CD1c-positive myeloid dendritic cell (primary cell): ENCODE results near the gene TNFRSF1A.
A peak's percentile ranks its signal among the peaks of the same experiment; 100 is the strongest.

Experiments used
- DNase-seq: peaks from one replicate; pipeline ENCODE4 v3.0.0-alpha.2; 2016; ENCODE audit errors: extremely low spot score

Gene TNFRSF1A

DNA sequence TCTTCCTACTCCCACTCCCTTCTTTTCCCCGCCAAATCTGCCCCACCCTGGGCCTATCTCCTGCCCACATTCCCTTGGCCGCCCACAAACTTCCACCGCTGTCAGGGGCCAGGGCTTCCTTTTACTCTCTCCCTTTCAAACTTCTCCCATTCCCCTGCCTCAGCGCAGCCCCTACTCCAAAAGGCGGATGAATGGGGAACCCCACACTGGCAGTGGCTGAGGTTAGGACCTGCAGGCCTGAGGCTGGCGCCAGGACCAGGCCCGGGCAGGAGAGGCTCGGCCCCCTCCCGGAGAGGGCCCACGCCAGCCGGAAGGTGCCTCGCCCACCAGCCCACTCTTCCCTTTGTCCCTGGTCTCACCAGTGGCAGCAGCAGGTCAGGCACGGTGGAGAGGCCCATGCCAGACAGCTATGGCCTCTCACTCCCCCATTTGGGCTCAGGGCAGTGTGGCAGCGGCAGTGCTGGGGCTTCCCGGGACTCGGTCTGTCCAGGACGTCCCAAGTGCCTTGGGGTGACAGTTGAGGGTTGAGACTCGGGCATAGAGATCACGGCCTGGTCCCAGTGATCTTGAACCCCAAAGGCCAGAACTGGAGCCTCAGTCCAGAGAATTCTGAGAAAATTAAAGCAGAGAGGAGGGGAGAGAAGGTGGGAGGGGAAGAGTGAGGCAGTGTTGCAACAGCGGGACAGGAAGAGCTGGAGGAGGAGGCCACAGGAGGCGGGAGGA is at the start of gene TNFRSF1A:
Gene TNFRSF1A, minus strand, starts transcription at position 660 of the 723 bp plus-strand sequence. Its CDS starts 262 bp downstream, at position 398.
- peak; percentile 65 for DNase-seq

DNA sequence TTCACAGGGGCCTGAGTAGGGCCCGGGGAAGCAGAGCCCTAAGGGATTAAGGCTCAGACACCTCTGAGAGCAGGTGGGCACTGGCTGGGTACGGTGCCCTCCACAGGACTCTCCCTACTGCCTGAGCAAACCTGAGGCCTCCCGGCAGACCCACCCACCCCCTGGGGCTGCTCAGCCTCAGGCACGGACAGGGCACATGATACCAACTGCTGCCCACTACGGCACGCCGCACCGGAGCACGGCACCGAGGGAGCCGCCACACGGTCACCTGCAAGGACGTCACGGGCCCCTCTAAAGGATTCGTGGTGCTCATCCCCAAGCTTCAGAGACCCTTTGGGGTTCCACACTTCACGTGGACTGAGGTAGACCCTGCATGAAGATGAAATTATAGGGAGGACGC is 49.1 kb upstream of the TNFRSF1A start:
- DNase-seq, result no peak

DNA sequence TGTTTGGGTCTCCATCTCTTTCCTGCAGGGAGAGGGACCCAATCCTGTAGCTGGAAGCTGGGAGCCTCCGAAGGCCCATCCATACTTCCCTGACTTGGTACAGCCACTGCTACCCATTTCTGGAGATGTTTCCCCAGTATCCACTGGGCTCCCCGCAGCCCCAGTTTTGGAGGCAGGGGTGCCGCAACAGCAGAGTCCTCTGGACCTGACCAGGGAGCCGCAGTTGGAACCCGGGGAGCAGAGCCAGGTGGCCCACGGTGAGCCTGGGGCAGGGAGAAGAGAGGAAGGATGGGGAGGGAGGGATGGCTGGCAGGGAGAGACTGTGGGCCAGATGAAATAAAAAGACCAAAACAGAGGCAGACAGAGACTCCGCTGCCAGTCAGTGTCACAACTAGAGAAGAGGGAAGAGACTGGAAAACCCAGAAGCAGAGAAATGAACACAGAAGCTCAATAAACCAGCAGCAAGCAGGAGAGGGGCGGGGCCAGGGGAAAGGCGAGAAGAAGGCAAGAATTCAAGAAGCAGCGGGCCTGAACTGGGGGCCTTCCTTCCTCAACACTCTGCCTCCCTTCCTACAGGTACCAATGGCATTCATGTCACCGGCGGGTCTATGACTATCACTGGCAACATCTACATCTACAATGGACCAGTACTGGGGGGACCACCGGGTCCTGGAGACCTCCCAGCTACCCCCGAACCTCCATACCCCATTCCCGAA is 48.4 kb upstream of the TNFRSF1A start:
- DNase-seq, result no peak

DNA sequence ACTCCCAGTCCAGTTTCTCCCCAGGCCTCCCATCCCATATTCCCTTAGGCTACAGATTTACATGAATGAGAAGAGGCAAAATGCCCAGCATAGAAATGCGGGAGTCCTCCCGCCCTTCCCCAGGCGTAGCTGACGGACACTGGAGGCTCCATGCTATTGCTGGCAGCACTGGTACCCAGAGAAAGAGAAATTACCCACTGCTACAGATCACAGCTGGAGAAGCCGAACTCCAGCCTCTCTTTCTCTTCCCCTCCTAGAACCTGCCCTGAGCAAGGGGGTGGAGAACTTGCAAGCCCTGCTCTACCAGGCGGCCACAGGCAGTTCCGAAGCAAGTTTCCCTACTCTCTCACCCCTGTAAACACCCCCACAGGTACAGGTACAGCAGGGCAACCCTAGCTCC is 45.7 kb upstream of the TNFRSF1A start:
- DNase-seq, result no peak

DNA sequence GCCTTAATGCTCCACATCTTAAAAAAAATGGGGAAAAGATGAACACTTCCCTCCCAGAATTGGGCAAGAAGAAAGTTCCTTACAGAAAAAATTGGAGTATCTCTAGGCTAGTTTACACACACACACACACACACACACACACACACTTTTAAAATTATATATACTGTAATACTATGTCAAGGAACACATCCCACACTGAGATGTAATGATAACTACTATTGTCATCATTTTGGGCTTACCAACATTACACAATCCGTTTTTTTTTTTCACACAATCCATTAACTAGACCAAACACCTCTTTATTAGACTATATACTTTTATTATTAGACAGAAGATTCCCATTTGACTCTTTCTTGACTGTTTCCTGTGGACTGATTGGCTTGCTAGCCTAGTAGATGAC is 44.6 kb upstream of the TNFRSF1A start:
- no peak for DNase-seq

DNA sequence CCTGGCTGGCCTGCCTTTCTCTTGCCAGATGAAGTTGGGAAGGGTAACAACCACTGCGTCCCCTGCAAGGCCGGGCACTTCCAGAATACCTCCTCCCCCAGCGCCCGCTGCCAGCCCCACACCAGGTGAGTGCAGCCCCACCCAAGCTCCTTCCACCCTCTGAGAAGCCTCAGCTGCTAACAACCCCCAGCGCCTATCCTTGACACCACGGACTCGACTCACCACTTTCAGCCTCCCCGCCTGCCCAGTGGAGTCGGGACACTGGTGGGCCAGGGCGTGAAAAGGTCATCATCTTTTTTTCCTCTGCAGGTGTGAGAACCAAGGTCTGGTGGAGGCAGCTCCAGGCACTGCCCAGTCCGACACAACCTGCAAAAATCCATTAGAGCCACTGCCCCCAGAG is 44.2 kb upstream of the TNFRSF1A start:
- no peak for DNase-seq

DNA sequence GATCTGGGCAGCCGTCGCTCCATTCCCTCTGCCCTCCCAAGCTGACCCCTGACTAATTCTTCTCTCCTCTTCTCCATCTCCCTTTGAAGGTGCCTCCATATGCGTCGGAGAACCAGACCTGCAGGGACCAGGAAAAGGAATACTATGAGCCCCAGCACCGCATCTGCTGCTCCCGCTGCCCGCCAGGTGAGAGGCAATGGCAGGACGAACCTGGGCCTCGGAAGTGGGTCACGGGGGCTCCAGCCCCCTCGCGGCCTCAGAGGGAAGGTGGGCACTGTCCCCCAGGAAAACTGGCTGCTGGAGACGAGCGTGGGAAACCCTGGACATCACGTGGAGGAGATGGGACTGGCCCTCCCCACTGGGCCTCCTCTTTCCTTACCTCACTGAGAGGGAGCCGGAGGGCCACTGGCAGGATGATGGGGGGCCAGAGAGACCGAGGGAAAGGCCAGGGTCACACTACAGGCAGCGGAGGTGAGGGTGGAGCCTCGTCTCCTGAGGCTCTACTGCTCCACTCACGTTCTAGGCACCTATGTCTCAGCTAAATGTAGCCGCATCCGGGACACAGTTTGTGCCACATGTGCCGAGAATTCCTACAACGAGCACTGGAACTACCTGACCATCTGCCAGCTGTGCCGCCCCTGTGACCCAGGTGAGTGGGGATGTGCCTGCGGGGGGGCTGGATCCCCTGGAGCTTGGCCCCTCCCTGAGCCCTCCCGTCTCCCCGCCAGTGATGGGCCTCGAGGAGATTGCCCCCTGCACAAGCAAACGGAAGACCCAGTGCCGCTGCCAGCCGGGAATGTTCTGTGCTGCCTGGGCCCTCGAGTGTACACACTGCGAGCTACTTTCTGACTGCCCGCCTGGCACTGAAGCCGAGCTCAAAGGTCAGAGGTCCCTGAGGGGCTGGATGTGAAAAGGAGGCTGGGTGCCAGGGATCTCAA is 42.9 kb upstream of the TNFRSF1A start:
- DNase-seq, result no peak

DNA sequence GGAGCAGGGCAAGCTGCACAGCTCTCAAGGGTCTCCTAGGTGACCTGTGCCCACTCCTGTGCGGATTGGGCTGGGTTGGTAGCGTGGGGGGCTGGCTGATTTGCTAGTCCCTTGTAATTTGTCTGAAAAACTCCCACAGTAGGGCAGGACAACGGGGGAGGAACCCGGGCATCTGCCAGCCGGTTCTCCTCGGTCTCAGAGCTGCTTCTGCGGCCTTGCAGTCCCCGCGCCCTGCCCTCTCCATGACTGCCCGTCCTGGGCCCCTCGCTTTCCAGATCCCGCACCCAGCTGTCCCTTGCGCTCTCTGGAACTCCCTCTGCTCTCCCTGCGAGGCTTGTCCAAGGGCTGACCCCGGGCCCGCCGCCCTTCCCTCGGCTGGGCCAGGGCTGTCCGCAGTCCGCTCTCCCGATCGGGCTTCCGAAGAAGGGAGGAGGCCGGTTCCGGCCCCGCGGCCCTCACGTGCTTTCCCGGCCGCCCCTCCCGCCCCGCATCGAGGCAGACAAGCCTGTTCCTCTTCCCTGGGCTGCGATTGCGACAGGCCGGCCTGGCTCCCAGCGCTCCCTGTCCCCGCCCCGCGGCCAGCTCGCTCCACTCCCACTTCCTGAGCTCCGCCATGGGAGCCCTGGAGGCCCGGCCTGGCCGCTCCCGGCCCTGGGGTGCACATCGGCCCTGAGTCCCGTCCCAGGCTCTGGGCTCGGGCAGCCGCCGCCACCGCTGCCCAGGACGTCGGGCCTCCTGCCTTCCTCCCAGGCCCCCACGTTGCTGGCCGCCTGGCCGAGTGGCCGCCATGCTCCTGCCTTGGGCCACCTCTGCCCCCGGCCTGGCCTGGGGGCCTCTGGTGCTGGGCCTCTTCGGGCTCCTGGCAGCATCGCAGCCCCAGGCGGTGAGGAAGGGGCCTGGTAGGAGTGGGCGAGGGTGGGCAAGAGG is 42.0 kb upstream of the TNFRSF1A start, which contains the start of gene LTBR:
Gene LTBR, plus strand, starts transcription at position 591 of the 927 bp plus-strand sequence. Its CDS starts 197 bp downstream, at position 788.
- peak; percentile 96 for DNase-seq

DNA sequence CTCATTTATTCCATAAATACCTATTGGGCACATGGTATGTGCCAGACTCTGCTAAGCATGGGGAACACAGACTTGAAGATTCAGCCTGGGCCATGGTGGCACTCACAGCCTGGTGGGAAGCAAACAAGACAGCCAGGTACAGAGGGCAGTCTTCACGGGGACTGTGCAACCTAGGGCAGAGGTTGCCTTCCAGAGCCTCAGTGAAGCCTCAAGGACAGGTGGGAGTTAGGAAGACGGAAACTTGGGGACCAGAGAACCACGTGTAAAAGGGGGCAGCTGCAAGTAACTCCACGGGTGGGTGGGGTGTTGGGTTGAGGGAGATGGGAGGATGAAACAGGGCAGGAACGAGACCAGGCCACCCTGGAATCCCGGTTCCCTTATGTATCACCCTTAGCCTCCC is 41.1 kb upstream of the TNFRSF1A start:
- DNase-seq, result no peak

DNA sequence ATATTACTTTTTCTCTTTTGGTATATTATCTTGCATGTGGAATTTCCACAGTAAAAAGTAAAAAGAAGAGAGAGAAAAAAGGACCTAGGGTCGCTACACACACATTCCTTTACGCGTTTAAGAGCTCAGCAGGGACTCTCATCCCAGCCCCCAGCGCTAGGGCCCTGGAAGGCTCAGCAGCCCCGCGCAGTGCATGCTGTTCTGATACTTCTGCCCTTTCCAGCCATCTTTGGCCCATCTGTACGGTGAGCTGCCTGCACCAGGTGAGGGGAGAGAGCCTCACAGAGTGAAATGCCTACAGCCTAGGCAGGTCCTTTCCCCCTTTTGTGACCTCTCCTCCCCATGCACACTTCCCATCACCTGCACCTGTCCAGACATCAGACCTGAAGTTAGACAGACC is 40.5 kb upstream of the TNFRSF1A start:
- no peak for DNase-seq

DNA sequence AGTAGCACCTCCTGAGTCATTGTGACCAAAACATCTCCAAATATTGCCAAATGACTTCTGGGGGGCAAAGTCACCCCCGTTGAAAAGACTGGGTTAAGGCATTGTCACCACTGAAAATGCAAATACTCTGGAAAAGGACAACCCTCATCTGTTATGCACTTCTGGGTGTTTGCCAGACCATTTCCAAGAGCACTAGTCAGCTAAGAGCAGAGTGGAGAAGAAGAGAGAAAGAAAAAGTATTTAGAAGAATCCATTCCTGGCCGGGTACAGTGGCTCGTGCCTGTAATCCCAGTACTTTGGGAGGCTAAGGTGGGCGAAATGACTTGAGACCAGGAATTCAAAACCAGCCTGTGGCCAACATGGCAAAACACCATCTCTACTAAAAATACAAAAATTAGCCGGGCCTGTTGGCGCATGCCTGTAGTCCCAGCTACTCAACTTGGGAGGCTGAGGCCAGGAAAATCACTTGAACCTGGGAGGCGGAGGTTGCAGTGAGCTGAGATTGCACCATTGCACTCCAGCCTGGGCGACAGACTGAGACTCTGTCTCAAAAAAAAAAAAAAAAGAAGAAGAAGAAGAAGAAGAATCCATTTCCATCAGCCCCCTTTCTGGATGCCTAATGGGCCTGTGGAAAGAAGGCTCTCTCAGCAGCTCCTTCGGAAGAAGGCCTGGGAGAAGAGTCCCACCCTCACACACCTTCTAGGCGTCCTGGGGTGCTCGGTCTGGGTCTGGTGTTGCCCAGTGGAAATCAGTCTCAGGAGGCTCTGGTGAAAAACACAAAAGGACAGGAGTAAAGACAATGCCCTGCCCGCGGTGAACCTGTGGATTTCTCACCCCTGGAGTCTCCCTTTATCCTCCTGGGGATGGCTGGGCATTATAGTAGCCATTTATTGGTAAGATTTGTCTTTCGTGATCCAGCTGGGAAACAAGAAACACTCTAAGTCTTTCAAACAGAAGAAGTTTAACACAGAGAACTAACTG is 38.6 kb upstream of the TNFRSF1A start:
- DNase-seq, result no peak

DNA sequence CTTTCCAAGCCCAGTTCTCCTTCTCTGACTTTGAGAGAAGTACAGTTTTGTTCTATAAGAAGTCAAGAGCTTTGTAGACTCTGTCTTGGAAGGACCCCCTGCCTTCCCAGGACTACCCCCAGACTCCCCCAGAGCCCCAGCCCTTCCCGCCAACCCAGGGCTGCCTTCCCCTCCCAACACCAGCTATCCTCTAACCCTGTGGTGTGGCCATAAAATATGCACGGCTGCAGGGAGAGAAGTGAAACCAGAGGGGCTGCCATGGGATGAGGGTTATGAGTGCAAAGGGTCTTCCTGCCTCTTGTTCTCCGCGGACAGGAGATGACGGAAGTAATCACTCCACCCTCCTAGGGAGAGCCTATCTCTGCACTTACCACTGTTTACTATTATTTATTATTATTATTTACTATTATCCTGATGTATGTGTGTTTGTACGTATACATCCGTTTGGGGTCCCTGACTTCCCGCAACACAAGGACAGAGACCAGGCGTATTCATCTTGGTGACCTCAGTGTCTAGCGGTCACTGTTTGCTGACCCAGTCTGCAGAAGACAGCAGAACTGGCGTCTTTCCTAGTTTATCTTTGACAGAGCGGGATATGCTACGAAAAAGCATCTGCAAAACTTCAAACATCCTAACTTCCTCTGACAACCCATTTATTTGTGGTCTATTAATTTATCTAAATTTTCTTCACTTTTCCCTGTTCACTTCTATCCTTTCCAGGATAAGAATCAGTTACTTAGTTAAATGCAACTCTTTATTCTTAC is 37.0 kb upstream of the TNFRSF1A start:
- DNase-seq, result peak; percentile 61

DNA sequence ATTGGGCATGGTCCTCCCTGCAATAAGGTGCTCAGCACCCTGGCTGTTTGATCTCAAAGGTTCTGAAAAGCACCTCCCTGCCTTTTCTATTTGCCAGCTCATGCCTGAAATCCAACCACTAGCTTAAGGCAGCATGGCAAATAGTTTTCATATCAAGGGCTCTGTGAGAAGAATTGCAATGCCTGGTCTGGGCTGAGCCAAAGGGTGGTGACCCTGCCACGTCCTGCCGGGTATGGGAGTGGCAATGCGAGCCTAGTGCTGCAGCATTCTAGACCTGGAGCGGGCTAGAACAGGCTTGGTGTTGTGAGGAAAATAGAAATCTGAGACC is 35.8 kb upstream of the TNFRSF1A start:
- no peak for DNase-seq

DNA sequence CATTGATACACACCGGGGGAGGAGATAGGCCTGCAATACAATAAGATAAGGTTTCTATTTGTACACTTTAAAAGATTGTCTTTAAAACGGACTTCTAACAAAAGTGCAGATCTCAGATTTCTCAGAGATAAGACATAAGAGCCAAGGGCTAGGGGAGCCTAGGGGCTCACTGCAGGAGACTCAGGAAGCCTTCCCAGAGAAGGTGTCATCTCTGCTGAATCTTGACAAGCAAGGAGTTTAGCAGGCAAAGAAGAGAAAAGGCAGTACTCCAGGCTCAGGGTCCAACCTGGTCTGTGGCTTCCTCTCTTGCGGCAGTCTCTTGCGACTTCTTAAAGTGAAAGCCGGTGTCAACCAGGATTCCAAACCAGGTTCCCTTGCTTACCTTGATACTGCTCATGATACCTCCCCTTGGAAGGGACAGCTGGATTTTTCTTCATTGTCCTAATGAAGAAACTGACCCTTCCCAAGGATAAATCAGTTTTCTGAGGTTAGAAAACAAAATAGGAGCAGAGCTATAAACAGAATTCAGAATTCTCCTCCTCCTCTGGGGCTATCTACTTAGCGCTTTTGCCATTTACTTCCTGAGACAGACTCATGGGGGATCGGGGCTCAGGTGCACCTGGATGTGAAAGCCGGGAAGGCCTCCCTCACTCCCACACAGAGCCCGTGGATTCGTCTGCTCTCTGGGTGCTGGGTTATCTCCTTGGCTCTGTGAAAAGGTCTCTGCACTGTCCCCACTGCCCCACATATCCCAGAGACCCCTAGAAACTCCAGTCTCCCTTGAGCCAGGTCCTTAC is 35.2 kb upstream of the TNFRSF1A start:
- DNase-seq, result no peak

DNA sequence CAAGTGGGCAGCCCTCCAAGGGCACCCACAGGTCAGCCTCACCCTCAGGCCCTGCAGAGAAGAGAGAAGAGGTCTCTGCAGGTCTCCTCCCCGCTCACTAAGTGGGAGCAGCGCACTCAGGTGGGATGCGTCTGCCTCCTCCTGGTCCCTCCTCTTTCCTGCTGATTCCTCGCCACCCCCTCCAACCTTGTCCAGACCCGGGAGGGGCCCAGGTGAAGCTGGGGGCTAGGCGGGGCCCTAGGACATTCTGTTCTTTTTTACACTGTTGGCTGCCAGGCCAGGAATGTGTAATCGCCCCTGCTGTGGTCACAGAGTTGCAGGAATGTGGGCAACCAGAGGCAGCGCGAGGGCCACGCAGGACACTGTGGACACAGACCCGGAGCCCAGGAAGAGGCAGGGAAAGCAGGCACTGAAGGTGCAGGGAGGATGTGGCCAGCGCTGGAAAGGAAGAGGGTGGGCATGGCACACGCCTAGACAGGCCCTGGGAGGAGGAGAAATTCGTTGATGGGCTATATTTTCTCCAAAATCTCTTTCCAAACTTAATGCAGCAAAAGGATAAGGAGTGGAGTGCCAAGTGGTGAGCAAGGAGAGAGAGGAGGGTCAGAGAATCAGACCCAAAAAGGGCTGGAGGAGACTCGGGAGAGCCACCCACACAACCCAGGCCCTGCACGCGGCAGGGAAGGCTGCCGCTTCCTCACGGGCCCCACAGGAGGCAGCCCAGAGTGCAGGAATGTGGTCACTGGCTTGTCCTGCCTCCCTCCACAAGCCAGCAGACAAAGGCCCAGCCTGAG is 34.4 kb upstream of the TNFRSF1A start:
- peak; percentile 61 for DNase-seq

DNA sequence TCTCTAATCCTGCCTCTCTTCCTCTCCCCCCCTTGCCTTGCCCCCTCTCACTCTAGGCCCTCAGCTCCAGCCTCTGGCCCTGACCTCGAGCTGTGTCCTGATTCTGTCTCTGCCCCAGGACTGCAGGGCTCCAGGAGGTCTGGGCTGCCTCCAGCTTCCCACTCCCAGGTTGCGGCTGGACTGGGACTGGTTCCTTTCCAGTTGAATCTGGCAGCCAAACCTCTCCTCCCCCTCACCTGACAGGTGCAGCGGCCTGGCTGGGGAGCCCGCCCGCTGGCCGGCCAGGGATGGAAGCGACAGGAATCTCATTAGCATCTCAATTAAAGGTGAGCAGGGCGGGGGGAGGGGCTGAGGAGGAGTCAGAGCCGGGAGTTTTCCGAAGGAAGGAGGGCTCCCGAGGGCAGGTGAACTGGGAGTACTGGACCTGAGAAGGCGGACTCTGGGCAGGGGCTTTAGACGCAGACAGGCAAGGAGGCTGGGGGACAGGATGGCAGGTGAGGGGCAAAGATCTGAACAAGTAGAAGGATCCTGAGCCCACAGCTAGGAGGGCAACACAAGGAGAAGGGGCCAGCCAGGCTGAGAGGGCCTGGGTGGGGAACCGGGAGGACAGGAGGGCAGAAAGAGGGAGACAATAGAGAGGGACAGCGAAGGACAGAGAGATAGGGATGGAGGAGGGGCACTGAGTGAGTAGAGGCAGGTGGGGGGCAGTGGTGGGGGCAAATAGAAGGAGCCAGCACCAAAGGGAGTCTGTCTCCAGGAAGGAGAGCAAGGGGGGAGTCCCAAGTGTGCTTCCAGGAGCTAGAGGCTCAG is 33.6 kb upstream of the TNFRSF1A start, which contains the start of gene SCNN1A:
Gene SCNN1A, minus strand, starts transcription at position 295 of the 810 bp plus-strand sequence. CDS start 780 bp downstream, outside the sequence.
- DNase-seq, result no peak

DNA sequence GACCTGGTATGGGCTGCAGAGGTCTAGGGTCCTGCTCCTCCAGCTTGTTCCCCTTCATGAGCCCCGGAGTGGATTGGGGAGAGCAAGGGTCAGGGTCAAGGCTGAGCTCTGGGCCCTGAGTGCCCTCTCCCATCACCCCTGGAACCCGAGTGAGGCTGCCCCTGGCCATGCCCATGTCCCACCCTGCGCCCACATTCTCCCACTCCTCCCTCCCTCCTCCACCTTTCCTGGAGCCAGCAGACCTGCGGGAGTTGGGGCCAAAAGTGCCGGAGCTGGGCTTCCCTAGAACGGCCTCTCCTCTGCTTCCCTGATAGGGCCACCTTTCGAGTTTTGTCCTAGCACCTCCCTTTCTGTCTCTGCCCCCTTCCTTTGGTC is 32.9 kb upstream of the TNFRSF1A start:
- no peak for DNase-seq
